HK-2 (cell line): ENCODE measurements around the gene HERPUD1.
A peak's percentile ranks its signal among the peaks of the same experiment; 100 is the strongest.
"Not testable (repeated sequence)": the region's sequence is repeated elsewhere in the genome, so short reads cannot be mapped to it uniquely, and the experiment has no call there.

Experiments
- DNase-seq: peaks from one replicate; pipeline ENCODE4 v3.0.0-alpha.2; 2018; ENCODE audit not compliant: unreplicated experiment

HERPUD1 gene

GRCh38 chr16:56934599-56935145, 2.7 kb downstream of the HERPUD1 start:
- DNase-seq = not testable (repeated sequence)

- no peak for DNase-seq
These were observed 3.3 kb downstream of the HERPUD1 start for GRCh38 chr16:56935201-56935600.

GRCh38 chr16:56936491-56936890, 4.5 kb downstream of the HERPUD1 start:
- DNase-seq = no peak

DNA sequence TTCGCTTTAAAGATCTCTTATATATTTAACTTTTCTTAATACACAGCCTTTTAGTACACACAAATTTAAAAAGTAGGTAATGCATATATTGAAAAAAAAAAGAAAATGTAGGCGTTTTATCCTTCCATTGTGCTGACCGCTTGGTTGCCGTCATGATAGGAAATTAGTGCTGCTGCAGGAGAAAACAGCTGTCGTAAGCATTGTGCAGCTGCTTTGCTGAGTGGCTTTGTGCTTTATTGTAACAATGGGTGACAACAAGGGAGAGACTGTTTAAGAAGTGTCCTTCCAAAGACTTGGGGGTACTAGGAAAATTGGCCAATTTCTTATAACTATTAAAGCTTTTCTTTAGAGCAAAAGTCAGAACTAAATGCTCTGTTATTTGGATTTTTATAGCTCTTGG, 5.0 kb downstream of the HERPUD1 start:
- DNase-seq = no peak

DNA sequence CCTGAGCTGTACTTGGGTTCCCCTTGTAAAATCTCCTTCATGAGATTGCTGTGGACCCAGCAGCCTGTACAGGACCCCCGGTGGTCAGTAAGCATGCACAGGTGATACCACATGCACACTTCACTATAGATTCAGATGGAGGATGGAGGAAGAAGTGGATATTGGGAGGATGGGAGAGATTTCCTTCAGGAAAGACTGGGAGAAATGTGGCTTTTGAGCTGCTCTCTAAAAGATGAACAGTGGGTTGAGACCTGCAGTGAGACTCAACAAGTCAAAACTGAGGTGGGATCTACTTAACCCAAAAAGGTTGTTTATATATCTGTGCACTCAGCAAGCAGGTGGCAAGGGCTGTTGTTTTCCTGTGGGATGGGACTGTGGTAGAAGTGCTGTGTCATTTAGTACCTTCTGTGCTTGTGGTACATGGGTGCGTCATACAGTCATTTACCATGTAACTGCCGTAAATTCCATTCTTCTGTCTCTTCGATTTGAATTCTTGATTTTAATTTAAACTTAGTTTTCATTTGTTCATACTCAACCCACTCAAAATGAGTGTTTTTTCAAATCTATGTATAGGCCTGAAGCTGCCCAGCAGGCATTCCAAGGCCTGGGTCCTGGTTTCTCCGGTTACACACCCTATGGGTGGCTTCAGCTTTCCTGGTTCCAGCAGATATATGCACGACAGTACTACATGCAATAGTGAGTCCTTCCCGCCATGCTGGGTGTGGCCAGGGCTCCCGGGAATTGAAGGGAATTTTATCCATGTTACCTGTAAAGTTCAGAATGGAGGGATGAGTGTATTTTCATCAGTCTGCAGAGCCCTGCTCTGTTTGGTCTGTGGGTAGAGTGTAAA, 6.9 kb downstream of the HERPUD1 start:
- no peak for DNase-seq

DNA sequence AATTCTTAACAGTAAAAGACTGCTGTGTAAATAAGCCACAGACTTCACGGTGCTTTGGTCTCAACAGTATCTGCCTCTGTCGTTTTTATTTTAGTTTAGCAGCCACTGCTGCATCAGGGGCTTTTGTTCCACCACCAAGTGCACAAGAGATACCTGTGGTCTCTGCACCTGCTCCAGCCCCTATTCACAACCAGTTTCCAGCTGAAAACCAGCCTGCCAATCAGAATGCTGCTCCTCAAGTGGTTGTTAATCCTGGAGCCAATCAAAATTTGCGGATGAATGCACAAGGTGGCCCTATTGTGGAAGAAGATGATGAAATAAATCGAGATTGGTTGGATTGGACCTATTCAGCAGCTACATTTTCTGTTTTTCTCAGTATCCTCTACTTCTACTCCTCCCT, 7.9 kb downstream of the HERPUD1 start:
- DNase-seq = no peak

- DNase-seq = no peak
These were observed 9.2 kb downstream of the HERPUD1 start for GRCh38 chr16:56941092-56941491.

DNA sequence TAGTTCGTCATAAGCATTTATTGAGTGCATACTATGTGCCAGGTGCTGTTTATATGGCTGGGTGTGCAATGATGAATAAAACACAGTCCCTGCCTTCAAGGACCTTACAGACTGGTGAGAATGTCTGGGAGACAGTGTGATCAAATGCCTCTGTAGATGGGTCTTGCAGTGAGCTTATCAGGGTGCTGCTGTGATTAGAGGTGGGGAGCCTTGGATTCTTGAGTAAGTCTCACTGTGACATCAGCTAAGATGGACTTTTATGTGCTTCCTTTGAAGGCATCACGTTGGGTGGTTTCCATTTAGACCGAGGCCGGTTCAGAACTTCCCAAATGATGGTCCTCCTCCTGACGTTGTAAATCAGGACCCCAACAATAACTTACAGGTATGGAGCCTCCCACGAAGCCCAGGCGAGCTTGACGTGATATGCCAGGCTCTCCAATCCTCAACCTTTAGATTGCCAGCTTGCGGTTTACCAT, 10.0 kb downstream of the HERPUD1 start:
- no peak for DNase-seq

GRCh38 chr16:56943761-56944375, 11.9 kb downstream of the HERPUD1 start:
- no peak for DNase-seq

DNA sequence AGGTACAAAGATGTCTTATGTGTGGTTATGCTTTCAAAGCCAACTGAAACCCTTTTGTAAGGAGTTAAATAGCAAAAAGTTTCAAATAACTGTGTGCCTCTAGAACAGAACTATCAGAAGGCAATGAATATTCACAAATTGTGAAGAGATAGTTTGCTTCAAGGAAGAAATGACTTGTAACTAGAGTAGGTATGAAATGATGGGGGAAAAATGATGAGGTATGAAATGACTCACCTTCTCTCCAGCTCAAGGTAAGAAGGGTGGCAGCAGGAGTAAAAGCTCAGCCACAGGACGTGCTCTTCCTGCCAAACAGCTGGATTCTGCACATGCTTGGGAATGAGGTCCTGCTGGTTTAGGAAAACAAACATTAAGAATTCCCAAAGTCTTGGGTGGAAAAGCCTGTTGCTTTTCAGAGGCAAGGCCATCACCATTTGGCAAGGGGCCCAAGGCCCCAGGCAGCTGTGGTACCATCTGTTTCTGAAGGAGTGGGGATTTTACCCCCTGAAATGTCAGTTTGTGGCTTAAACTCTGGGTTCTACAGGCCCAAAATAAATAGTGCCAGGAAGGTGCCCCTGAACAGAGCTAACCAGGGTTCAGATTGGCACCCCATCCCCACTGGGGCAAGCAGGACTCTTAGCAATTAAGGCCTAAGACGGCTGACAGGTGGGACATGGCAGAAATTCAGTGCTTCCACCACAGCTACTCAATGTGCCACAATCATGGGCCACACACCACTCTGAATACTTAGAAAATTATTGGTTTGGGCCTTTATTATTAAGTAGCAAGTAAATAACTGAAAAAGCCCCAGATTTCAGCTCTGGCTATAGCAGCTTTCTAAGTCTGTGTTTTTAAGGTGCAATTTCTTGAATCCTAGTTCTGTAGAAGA, 13.3 kb downstream of the HERPUD1 start:
- no peak for DNase-seq

DNA sequence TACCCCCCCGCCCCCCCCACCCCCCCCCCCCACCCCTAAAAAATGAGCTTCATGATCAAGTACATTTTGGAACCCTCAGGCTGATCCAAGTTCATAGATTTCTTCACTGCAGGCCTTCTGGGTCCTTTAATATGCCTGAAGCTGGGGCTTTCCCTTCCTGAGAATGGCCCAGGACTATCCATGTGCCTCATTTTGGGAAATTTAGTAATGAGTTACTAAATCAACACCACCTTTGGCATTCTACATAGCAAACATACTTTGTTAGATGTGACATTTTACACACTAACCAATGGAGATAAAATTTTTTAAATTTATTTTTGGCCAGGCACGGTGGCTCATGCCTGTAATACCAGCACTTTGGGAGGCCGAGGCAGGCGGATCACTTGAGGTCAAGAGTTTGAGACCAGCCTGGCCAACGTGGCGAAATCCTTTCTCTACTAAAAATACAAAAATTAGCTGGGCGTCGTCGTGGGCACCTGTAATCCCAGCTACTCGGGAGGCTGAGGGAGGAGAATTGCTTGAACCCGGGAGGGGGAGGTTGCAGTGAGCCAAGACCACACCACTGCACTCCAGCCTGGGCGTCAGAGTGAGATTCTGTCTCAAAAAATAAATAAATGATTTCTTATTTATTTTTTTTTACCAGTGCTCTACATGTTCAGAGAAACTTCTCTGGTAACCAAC, 14.0 kb downstream of the HERPUD1 start:
- no peak for DNase-seq

DNA sequence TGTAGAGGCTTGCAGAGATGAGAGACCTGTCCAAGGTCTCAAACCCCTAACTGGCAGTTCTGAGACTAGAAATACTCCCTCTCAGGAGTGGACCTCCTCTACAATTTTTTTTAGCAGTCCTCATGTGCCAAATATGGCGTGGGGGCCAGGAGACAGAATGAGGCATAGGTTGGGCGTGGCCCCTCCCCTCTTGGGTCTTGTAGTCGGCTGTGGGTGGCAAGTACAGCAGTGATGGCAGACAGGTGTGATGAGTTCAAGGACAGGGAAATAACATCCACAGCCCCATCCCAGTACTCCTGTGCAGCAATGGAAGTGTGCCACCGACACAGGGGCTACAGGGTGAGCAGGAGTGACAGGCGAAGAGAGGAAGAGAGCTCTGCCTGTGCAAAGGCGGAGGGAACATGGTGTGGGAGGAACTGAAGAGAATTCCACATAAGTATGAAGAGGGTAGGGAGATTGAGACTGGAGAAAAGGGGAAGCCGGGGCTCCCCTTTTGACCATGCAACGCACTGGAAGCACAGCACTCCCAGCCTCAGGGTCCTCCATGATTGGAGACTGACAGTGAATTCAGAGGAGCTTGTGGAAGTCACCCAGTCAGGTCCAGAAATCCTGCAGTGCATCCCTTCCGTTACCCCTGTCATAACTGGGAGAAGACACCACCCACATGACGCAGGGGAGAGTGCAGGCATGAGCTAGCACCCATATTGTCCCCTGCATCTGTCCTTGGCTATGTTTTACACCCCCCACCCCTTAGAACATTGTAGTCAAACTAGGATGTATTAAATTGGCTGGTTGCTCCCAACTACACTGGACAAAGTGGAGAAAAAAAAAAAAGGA, 15.0 kb downstream of the HERPUD1 start:
- no peak for DNase-seq

GRCh38 chr16:56947604-56947995, 15.7 kb downstream of the HERPUD1 start:
- DNase-seq = no peak

DNA sequence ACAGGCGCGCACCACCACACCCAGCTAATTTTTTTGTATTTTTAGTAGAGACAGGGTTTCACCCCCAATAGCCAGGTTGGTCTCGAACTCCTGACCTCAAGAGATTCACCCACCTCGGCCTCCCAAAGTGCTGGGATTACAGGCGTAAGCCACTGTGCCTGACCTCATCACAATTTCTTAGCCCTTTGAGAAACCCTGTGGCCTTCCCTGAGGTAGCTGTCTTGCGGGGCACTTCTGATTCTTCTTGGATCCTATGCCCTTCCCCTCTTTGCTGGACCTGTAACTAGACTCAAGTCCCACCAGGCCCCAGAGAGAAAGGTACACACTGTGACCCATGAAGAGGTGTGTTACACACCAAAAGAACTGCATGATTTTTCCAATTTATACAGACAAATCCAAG, 16.3 kb downstream of the HERPUD1 start:
- DNase-seq = no peak

- DNase-seq = no peak
These were observed 18.1 kb downstream of the HERPUD1 start for GRCh38 chr16:56950051-56950450.

GRCh38 chr16:56950455-56950854, 18.5 kb downstream of the HERPUD1 start:
- no peak for DNase-seq

- DNase-seq = peak; percentile 52
These were observed 19.2 kb downstream of the HERPUD1 start for GRCh38 chr16:56950881-56951771.

DNA sequence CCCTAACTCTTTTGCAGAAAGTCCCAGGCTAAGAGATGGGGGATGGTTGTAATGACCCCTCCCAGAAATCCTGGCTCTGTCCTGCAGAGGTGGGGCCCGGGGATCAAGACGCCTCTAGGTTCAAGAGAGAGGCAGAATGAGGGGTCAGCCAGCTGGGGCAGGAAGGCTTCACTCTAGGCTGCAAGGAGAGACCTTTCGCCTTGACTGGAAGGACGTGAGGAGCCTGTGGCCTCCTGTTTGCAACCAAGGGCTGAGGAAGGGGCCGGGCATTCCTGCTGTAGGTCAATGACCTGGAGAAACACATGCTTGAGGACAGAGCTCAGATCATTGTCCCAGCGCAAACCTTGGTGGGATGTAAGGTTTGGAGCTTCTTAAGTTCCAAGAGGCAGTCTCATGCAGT, 21.1 kb downstream of the HERPUD1 start:
- DNase-seq = no peak

DNA sequence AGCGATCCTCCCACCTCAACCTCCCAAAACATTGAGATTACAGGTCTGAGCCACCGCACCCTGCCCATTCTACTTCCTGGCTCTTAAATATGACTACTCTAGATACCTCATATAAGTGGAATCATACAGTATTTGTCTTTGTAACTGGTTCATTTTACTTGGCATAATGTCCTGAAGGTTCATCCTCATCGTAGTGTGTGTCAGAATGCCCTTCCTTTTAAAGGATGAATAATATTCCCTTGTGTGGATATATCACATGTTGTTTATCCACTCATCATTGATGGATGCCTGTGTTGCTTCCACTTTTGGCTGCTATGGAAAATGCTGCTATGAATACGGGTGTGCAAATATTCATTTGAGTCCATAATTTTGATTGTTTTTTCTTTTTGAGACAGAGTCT, 24.1 kb downstream of the HERPUD1 start:
- no peak for DNase-seq
